GM21619 (cell line): ENCODE results near the gene RHOA.
"Not testable (repeated sequence)": the region's sequence is repeated elsewhere in the genome, so short reads cannot be mapped to it uniquely, and the experiment has no call there.

Experiments used
- ATAC-seq: cut with Tn5 transposase; IDR thresholded peaks from one replicate; pipeline ENCODE4 v1.9.1; 2021; ENCODE audit not compliant: unreplicated experiment

Gene RHOA

GRCh38 chr3:49412632-49413337 lies 1.0 kb upstream of the RHOA start:
- no peak for ATAC-seq

DNA sequence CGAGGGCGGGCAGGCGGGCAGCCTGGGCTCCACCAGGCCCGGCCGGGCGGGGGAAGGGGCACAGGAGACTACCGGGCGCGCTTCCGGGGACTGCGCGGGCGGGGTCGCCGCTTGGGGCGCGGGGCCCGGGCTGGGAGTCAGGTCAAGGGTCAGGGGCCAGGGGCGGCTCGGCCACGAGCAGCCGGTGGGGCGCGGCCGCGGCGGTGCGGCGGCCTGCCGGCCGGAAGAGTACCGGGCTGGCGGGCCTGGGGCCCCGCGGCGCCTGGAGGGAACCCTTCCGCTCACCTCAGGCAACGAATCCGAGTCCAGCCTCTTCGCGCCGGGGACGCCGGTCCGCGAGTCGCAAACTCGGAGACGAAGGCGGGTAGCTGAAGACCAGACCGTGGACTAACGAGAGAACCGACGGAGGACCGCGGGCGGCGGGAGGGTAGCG lies 225 bp downstream of the RHOA start:
- ATAC-seq, result peak; percentile 23

- no peak for ATAC-seq
These were observed 786 bp downstream of the RHOA start for GRCh38 chr3:49410846-49411534.

DNA sequence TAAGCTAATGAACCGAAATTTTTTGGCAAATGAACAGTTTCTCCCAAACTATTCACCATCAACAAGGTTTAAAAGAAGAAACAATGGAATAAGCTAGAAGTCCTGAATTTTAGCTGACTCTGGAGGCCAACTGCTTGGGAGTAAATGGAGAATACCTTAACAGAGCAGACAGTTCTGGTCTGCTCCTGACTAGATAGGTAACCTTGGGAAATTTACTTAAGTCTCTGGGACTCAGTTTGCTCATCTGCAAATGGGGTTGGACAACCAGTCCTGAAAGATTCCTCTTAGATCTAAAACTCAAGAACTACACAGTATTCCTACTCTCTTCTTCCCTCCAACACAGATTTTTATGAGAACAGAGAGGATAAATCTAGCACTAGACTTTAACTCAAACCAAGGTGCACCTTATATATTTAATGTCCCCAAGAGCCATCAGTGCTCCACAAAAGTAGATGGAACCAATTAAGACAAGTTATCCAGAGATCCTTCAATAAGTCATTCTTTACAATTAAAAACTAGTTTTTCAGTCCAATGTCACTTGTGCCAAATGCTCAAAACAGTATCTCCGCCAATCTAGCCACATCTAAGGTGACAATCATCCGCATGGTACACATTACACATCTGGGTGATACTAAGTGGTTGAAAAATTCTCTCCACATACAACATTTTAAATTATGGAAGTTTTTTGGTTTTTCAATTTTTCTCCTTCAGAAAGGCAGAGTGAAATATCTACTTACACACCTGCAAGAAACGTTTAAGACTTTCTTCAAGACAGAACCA lies 1.5 kb downstream of the RHOA start:
- ATAC-seq, result no peak

GRCh38 chr3:49406571-49407565 lies 4.9 kb downstream of the RHOA start:
- no peak for ATAC-seq

DNA sequence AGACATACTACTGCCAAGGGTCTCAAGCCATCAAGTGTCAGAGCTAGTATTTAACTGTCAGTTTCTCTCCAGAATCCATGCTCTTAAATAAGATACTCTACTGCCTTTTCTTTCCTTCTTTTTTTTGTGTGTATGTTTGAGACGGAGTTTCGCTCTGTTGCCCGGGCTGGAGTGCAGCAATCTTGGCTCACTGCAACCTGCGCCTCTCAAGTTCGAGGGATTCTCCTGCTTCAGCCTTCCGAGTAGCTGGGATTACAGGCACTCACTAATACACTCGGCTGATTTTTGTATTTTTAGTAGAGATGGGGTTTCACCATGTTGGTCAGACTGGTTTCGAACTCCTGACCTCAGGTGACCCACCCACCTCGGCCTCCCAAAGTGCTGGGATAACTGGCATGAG lies 6.2 kb downstream of the RHOA start:
- not testable (repeated sequence) for ATAC-seq

- ATAC-seq, result no peak
These were observed 7.9 kb downstream of the RHOA start for GRCh38 chr3:49403891-49404290.

GRCh38 chr3:49401766-49402165 lies 10.0 kb downstream of the RHOA start:
- ATAC-seq, result no peak

DNA sequence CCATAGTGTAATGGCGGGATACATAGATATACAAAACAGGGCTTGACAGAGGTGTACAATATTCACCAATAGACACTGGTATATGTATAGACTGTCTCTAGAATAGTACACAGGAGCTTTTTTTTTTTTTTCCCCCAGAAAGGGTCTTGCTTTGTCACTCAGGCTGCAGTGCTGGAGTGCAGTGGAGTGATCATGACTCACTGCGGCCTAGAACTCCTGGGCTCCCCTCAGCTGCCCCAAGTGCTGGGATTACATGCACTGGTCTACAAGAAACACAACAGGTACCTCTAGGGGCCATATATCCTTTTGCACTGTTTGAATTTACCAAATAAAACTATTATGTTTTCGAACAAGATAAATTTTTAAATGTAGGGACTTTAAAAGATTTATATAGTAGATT lies 12.3 kb downstream of the RHOA start:
- ATAC-seq, result no peak

DNA sequence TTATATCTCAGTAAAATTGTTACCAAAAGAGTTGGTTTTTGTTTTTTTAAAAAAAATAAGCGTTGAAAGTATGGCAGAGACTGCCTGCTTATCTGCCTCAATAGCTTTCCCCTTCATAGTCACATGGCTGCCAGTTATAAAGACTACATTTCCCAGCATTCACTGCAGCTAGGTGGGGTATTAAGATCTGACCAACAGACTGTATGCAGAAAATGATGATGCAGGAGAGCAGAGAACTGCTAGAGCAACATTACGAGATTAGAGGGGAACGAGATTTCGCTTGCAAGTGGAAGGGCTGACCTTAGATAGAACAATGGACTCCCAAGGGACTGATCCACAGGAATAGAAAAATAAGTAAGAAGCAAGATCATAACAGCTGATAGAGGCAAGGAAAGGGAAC lies 14.3 kb downstream of the RHOA start:
- no peak for ATAC-seq

GRCh38 chr3:49391310-49391709 lies 20.5 kb downstream of the RHOA start:
- ATAC-seq, result not testable (repeated sequence)

DNA sequence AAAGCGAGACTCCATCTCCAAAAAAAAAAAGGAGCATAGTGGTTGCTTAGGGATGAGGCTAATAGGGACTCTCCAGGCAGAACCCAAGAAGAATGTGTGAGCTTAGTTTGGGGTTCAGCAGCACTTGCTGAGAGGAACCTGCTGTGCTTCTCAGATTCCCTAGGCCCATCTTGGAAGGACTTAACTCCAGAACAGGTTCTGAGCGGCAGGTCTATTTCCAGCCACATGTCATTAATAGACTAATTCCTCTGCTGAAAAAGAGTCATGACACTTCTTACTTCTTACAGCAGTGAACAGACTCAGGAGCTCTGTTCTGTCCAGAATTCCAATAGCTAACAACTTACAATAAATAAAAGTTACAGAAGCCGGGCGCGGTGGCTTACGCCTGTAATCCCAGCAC lies 22.5 kb downstream of the RHOA start:
- ATAC-seq, result no peak

DNA sequence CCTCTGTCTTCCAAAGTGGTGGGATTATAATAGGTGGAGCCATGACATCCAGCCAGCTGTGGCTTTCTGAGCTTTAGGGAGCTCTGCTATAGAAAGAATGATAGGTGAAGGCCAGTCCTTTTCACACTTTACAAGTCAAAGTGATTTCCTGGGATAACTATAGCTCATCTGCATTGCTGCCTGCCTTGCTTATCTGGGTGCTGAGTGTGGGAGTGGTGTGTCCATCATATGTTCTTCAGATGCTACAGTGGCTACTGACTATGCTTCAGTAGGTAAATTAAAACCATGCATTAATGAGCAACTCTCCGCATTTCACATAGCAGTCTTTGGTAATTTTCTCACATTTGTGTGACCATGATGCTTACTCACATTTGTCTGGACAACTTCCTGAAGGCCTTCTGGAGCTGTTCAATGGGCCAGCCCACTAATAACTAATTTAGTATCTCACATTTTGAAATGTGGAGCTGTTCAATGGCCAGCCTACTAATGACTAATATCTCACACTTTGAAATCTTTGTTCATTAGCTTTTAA lies 23.4 kb downstream of the RHOA start:
- ATAC-seq, result no peak

DNA sequence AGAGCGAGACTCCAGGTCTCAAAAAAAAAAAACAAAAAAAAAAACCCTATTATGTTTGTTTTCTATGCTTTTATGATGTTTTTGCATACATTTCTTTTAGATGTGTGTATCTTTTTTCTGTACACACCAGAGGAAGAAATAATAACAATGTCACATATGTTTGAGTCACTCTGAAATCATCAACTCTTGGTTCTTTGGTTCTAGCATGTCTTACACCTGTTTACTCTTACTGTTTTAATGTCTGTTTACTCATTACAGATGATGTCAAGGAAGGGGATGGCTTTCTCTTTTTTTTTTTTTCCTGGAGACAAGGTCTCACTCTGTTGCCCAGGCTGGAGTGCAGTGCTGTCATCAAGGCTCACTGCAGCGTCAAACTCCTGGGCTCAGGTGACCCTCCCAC lies 24.1 kb downstream of the RHOA start:
- no peak for ATAC-seq

GRCh38 chr3:49386056-49386756 lies 25.6 kb downstream of the RHOA start:
- no peak for ATAC-seq

- ATAC-seq, result no peak
These were observed 26.2 kb downstream of the RHOA start for GRCh38 chr3:49385617-49386016.

DNA sequence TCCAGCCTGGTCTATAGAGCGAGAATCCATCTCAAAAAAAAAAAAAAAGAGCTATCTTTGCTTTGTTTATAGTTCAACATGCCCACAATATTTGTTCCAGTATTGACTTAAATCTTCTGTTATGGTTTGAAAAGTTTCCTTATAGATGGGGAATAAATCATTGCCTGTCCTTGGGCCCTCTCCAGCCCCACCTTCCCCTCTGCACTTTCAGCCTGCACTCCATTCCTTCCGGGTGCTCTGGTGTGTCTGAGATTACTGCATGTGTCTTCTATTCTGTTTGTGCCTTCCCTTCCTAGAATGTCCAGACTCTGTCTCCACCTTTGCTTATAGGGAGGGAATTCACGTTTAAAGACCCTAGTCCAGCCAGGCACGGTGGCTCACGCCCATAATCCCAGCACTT lies 28.4 kb downstream of the RHOA start:
- no peak for ATAC-seq

GRCh38 chr3:49378249-49378895 lies 33.4 kb downstream of the RHOA start:
- ATAC-seq, result no peak

DNA sequence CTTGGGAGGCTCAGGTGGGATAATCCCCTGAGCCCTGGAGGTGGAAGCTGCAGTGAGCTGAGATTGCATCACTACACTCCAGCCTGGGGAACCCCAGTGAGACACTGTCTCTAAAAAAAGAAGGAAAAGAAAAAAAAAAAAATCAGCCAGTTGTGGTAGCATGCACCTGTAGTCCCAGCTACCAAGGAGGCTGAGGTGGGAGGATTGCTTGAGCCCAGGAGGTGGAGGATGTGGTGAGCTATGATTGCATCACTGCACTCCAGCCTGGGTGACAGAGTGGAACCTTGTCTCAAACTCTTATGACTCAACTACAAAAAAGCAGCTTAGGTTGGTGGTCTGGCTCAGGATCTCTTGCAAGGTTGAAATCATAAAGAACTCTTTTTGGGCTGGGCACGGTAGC lies 34.3 kb downstream of the RHOA start:
- no peak for ATAC-seq
